ENCODE data around the gene SHROOM2. TPM values are rescaled to one million over a fixed set of nuclear protein-coding genes. Genes with fewer than 3 reads are reported as not detected.

Gene SHROOM2
- polyA plus RNA-seq, 4 donors, result 0.45 to 8.9 (median 0.97) TPM

GRCh38 chrX:9897761-9898161, 111.5 kb downstream of the SHROOM2 start:
- Histone ChIP-seq H3K27me3 (ENCODE audit: control insufficient read depth in 3 of 3, insufficient read depth in 3 of 3, low read length in 3 of 3) (no peaks in the 10 kb centered on the region), H3K4me3 (ENCODE audit: low read depth in 1 of 3, low read length in 3 of 3) (no peak overlapping the region), H3K36me3 (ENCODE audit: control insufficient read depth in 3 of 3, insufficient read depth in 2 of 3, low read depth in 1 of 3, low read length in 3 of 3) (peaks cover 0 to 15% (median 0%) of the 10 kb centered on the region in 3 donors), H3K27ac (ENCODE audit: low read depth in 1 of 3, low read length in 2 of 3) (peak overlapping the region in 1 of 3 donors; percentile 24), H3K9me3 (ENCODE audit: control insufficient read depth in 2 of 2, insufficient read depth in 1 of 2, low read depth in 1 of 2, low read length in 1 of 2) (no peaks in the 10 kb centered on the region), H3K4me1 (ENCODE audit: control insufficient read depth in 3 of 3, insufficient read depth in 2 of 3, low read depth in 1 of 3, low read length in 2 of 3) (peaks cover 0 to 3% (median 0%) of the 10 kb centered on the region in 3 donors)
- WGBS, 3 donors, result 68 to 91% (median 74%) methylated on average over 6 of the region's 6 CpGs
- DNase-seq (no peak), FAIRE-seq (no peak)

- 45 to 67% (median 66%) methylated on average over 17 of the region's 17 CpGs for WGBS, 3 donors
- DNase-seq, result peak in 1 of 2 donors; percentile 29
- H3K9me3 ChIP-seq (ENCODE audit: control insufficient read depth in 2 of 2, insufficient read depth in 1 of 2, low read depth in 1 of 2, low read length in 1 of 2), result no peaks in the 10 kb centered on the region
- no peak overlapping the region for H3K4me3 ChIP-seq (ENCODE audit: low read depth in 1 of 3, low read length in 3 of 3)
- H3K27ac ChIP-seq (ENCODE audit: low read depth in 1 of 3, low read length in 2 of 3), result no peak overlapping the region
- H3K4me1 ChIP-seq (ENCODE audit: control insufficient read depth in 3 of 3, insufficient read depth in 2 of 3, low read depth in 1 of 3, low read length in 2 of 3), result peaks cover 0 to 3% (median 0%) of the 10 kb centered on the region in 3 donors
- H3K36me3 ChIP-seq (ENCODE audit: control insufficient read depth in 3 of 3, insufficient read depth in 2 of 3, low read depth in 1 of 3, low read length in 3 of 3), result peaks cover 0 to 14% (median 0%) of the 10 kb centered on the region in 3 donors
- H3K27me3 ChIP-seq (ENCODE audit: control insufficient read depth in 3 of 3, insufficient read depth in 3 of 3, low read length in 3 of 3), result no peaks in the 10 kb centered on the region
- no peak for FAIRE-seq
These were observed 113.4 kb downstream of the SHROOM2 start for GRCh38 chrX:9899640-9900111.

DNA sequence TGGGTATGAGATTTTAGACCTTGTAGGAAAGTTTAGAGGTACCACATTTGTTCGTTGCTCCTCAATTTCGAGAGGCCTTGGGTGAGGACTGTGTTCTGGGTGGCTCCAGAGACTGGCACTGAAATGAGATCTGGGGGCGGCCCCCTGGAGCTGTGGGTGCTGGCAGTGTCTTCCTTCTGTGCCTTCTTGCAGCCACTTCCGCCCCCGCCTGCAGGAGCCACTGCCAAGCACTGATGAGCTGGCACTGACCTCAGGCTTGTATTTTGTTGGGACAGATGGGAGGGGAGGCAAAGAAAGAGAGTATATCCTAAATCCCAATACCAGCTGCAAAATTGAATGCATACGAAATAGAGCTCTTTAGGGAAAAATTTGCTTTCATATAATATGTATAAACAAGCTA, 116.4 kb downstream of the SHROOM2 start:
- Histone ChIP-seq H3K27me3 (ENCODE audit: control insufficient read depth in 3 of 3, insufficient read depth in 3 of 3, low read length in 3 of 3) (no peaks in the 10 kb centered on the region), H3K4me3 (ENCODE audit: low read depth in 1 of 3, low read length in 3 of 3) (no peak overlapping the region), H3K27ac (ENCODE audit: low read depth in 1 of 3, low read length in 2 of 3) (no peak overlapping the region), H3K4me1 (ENCODE audit: control insufficient read depth in 3 of 3, insufficient read depth in 2 of 3, low read depth in 1 of 3, low read length in 2 of 3) (peaks cover 0 to 3% (median 0%) of the 10 kb centered on the region in 3 donors), H3K9me3 (ENCODE audit: control insufficient read depth in 2 of 2, insufficient read depth in 1 of 2, low read depth in 1 of 2, low read length in 1 of 2) (peaks cover 0 to 3% of the 10 kb centered on the region in 2 donors), H3K36me3 (ENCODE audit: control insufficient read depth in 3 of 3, insufficient read depth in 2 of 3, low read depth in 1 of 3, low read length in 3 of 3) (peaks cover 0 to 10% (median 0%) of the 10 kb centered on the region in 3 donors)
- FAIRE-seq, result no peak
- 76 to 88% (median 87%) methylated on average over 6 of the region's 6 CpGs for WGBS, 3 donors
- no peak for DNase-seq

GRCh38 chrX:9903146-9903545, 116.9 kb downstream of the SHROOM2 start:
- Histone ChIP-seq H3K4me3 (ENCODE audit: low read depth in 1 of 3, low read length in 3 of 3) (no peak overlapping the region), H3K36me3 (ENCODE audit: control insufficient read depth in 3 of 3, insufficient read depth in 2 of 3, low read depth in 1 of 3, low read length in 3 of 3) (peaks cover 0 to 6% (median 0%) of the 10 kb centered on the region in 3 donors), H3K27ac (ENCODE audit: low read depth in 1 of 3, low read length in 2 of 3) (no peak overlapping the region), H3K9me3 (ENCODE audit: control insufficient read depth in 2 of 2, insufficient read depth in 1 of 2, low read depth in 1 of 2, low read length in 1 of 2) (peaks cover 0 to 3% of the 10 kb centered on the region in 2 donors), H3K27me3 (ENCODE audit: control insufficient read depth in 3 of 3, insufficient read depth in 3 of 3, low read length in 3 of 3) (no peaks in the 10 kb centered on the region), H3K4me1 (ENCODE audit: control insufficient read depth in 3 of 3, insufficient read depth in 2 of 3, low read depth in 1 of 3, low read length in 2 of 3) (peaks cover 0 to 3% (median 0%) of the 10 kb centered on the region in 3 donors)
- WGBS, 3 donors, result 93 to 96% (median 93%) methylated on average over 5 of the region's 5 CpGs
- DNase-seq (no peak), FAIRE-seq (no peak)

DNA sequence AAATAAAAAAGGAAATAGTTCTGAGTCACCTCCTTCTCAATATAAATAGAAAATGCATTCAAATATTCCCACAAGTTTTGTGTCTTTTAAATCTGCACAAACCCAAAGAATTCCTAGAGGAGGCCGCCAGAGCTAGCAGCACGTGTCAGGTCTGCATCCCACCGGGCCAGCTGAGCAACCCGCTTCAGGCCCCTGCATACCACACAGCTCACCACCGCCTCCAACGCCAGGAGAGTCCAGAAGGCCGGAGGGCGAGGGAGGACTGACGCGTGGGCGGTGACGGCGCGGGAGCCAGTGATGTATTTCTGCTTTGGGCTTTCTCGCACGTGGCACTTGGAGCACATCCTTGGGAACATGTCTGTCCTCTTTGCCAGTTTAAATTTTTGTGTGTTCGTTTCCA, 119.1 kb downstream of the SHROOM2 start:
- WGBS, 3 donors, result 85 to 92% (median 90%) methylated on average over 17 of the region's 17 CpGs
- no peaks in the 10 kb centered on the region for H3K4me1 ChIP-seq (ENCODE audit: control insufficient read depth in 3 of 3, insufficient read depth in 2 of 3, low read depth in 1 of 3, low read length in 2 of 3)
- FAIRE-seq, result no peak

GRCh38 chrX:9905721-9906120, 119.5 kb downstream of the SHROOM2 start:
- FAIRE-seq, result no peak
- Histone ChIP-seq H3K36me3 (ENCODE audit: control insufficient read depth in 3 of 3, insufficient read depth in 2 of 3, low read depth in 1 of 3, low read length in 3 of 3) (peaks cover 0 to 4% (median 0%) of the 10 kb centered on the region in 3 donors), H3K9me3 (ENCODE audit: control insufficient read depth in 2 of 2, insufficient read depth in 1 of 2, low read depth in 1 of 2, low read length in 1 of 2) (peaks cover 0 to 3% of the 10 kb centered on the region in 2 donors), H3K27ac (ENCODE audit: low read depth in 1 of 3, low read length in 2 of 3) (no peak overlapping the region), H3K4me1 (ENCODE audit: control insufficient read depth in 3 of 3, insufficient read depth in 2 of 3, low read depth in 1 of 3, low read length in 2 of 3) (no peaks in the 10 kb centered on the region), H3K27me3 (ENCODE audit: control insufficient read depth in 3 of 3, insufficient read depth in 3 of 3, low read length in 3 of 3) (no peaks in the 10 kb centered on the region), H3K4me3 (ENCODE audit: low read depth in 1 of 3, low read length in 3 of 3) (no peak overlapping the region)
- 90 to 92% (median 91%) methylated on average over 5 of the region's 5 CpGs for WGBS, 3 donors
- no peak for DNase-seq

More for the DNA sequence above, 119.1 kb downstream of the SHROOM2 start:
- Histone ChIP-seq H3K27me3 (ENCODE audit: control insufficient read depth in 3 of 3, insufficient read depth in 3 of 3, low read length in 3 of 3) (no peaks in the 10 kb centered on the region), H3K27ac (ENCODE audit: low read depth in 1 of 3, low read length in 2 of 3) (no peak overlapping the region), H3K4me3 (ENCODE audit: low read depth in 1 of 3, low read length in 3 of 3) (no peak overlapping the region), H3K9me3 (ENCODE audit: control insufficient read depth in 2 of 2, insufficient read depth in 1 of 2, low read depth in 1 of 2, low read length in 1 of 2) (peaks cover 0 to 3% of the 10 kb centered on the region in 2 donors), H3K36me3 (ENCODE audit: control insufficient read depth in 3 of 3, insufficient read depth in 2 of 3, low read depth in 1 of 3, low read length in 3 of 3) (peaks cover 0 to 4% (median 0%) of the 10 kb centered on the region in 3 donors)
- DNase-seq, result no peak

DNA sequence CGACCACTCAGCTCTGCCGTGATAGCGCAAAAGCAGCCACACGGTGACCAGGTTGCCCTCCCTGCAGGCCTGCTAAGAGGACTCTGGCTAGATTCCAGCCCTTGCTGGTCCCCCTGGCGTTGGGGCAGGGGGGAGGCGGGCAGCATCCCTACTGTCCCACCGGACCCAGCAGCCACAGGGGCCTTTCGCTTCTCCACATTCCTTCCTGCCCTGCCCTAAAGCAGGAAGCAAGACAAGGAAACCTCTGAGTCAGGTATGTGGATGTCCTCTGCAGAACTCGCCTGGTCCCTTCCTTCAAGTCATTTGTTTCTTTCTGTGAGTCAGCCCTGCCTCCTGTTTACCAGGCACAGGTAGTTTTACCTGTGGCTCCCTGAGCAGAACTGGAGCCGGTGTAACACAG, 120.7 kb downstream of the SHROOM2 start:
- Histone ChIP-seq H3K4me1 (ENCODE audit: control insufficient read depth in 3 of 3, insufficient read depth in 2 of 3, low read depth in 1 of 3, low read length in 2 of 3) (no peaks in the 10 kb centered on the region), H3K27ac (ENCODE audit: low read depth in 1 of 3, low read length in 2 of 3) (no peak overlapping the region), H3K27me3 (ENCODE audit: control insufficient read depth in 3 of 3, insufficient read depth in 3 of 3, low read length in 3 of 3) (no peaks in the 10 kb centered on the region), H3K9me3 (ENCODE audit: control insufficient read depth in 2 of 2, insufficient read depth in 1 of 2, low read depth in 1 of 2, low read length in 1 of 2) (peaks cover 0 to 3% of the 10 kb centered on the region in 2 donors), H3K36me3 (ENCODE audit: control insufficient read depth in 3 of 3, insufficient read depth in 2 of 3, low read depth in 1 of 3, low read length in 3 of 3) (peaks cover 0 to 4% (median 0%) of the 10 kb centered on the region in 3 donors), H3K4me3 (ENCODE audit: low read depth in 1 of 3, low read length in 3 of 3) (no peak overlapping the region)
- no peak for FAIRE-seq
- 78 to 85% (median 85%) methylated on average over 10 of the region's 10 CpGs for WGBS, 3 donors
- DNase-seq, result no peak

- WGBS, 3 donors, result 76 to 88% (median 86%) methylated on average over 8 of the region's 8 CpGs
- no peaks in the 10 kb centered on the region for H3K4me1 ChIP-seq (ENCODE audit: control insufficient read depth in 3 of 3, insufficient read depth in 2 of 3, low read depth in 1 of 3, low read length in 2 of 3)
- no peaks in the 10 kb centered on the region for H3K27me3 ChIP-seq (ENCODE audit: control insufficient read depth in 3 of 3, insufficient read depth in 3 of 3, low read length in 3 of 3)
- H3K9me3 ChIP-seq (ENCODE audit: control insufficient read depth in 2 of 2, insufficient read depth in 1 of 2, low read depth in 1 of 2, low read length in 1 of 2), result peaks cover 0 to 3% of the 10 kb centered on the region in 2 donors
- no peak overlapping the region for H3K4me3 ChIP-seq (ENCODE audit: low read depth in 1 of 3, low read length in 3 of 3)
- FAIRE-seq (no peak), DNase-seq (no peak)
- H3K36me3 ChIP-seq (ENCODE audit: control insufficient read depth in 3 of 3, insufficient read depth in 2 of 3, low read depth in 1 of 3, low read length in 3 of 3), result peaks cover 0 to 6% (median 0%) of the 10 kb centered on the region in 3 donors
- H3K27ac ChIP-seq (ENCODE audit: low read depth in 1 of 3, low read length in 2 of 3), result no peak overlapping the region
These were observed 121.6 kb downstream of the SHROOM2 start for GRCh38 chrX:9907645-9908387.

All from small intestine (tissue), 7 donors.